Calu3 (cell line): Measurements from ENCODE around the gene GPI. TPM values are rescaled to one million over a fixed set of nuclear protein-coding genes. Genes with fewer than 3 reads are reported as not detected.
A peak's percentile ranks its signal among the peaks of the same experiment; 100 is the strongest.

Experiments
- BruUV-seq: library from RNA; stranded (reverse); fragments of 400-500 nt; replicated peaks from 2 replicates; lab custom pipeline; 2021; lab: Mats Ljungman, UMichigan
- CTCF ChIA-PET: fragments of 300-600 bp; sonication (Branson Sonifier 250); formaldehyde crosslinking; loops from one replicate; lab custom pipeline; 2022; ENCODE audit warnings: antibody characterized with exemption; lab: Charles Lee
- DNase-seq: peaks from one replicate; pipeline ENCODE4 v3.0.0; 2022
- H3K27ac Mint-ChIP-seq: one replicate; pipeline ENCODE4 v1.8.0; 2022; ENCODE audit warnings: mixed read lengths; ENCODE audit not compliant: unreplicated experiment
- H3K27me3 Mint-ChIP-seq: one replicate; pipeline ENCODE4 v1.8.0; 2022; ENCODE audit warnings: mixed read lengths; ENCODE audit not compliant: unreplicated experiment
- H3K36me3 Mint-ChIP-seq: one replicate; pipeline ENCODE4 v1.8.0; 2022; ENCODE audit warnings: mild to moderate bottlenecking, moderate library complexity, mixed read lengths; ENCODE audit not compliant: insufficient read depth, unreplicated experiment
- H3K4me1 Mint-ChIP-seq: one replicate; pipeline ENCODE4 v1.8.0; 2022; ENCODE audit warnings: mild to moderate bottlenecking, low read depth, mixed read lengths; ENCODE audit not compliant: unreplicated experiment
- H3K4me3 Mint-ChIP-seq: one replicate; pipeline ENCODE4 v1.8.0; 2022; ENCODE audit warnings: mild to moderate bottlenecking, low read depth, moderate library complexity, mixed read lengths; ENCODE audit not compliant: unreplicated experiment
- H3K9me3 Mint-ChIP-seq: one replicate; pipeline ENCODE4 v1.8.0; 2022; ENCODE audit warnings: low read depth, mixed read lengths; ENCODE audit not compliant: unreplicated experiment
- CTCF ChIP-seq: fragments of 200-600 bp; IDR thresholded peaks from one replicate; pipeline ENCODE4 v1.8.0; 2022; ENCODE audit warnings: antibody characterized with exemption; ENCODE audit not compliant: unreplicated experiment
- intact Hi-C: fragments of 100-400 bp; cut with micrococcal nuclease; formaldehyde crosslinking; loops from one replicate; pipeline ENCODE4 v1.10.0; 2022; ENCODE audit not compliant: unreplicated experiment
- total RNA-seq: library from RNA; stranded (reverse); gene quantifications from 2 replicates; pipeline ENCODE4 v1.2.3, GENCODE V29; 2022

GPI gene
- total RNA-seq, 1 experiment from 2014 or later, result 375 TPM

DNA sequence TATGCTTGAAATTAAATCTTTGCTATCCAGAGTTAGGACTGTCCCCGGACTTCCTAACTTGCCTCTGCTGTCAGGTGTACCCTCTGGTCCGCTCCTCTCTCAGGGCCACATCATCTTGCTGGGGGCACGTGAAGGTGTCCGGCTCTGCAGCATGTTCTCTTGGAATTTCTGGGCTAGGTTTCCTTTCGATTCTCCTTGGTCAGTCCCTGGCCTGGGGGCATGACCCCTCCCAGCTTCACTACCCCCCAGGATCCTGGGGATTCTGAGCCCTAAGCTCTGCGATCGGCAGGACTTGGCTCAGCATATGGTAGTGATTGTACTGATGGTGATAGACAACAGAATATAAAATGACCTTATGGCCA, 5.1 kb upstream of the GPI start:
- H3K27me3 Mint-ChIP-seq, result no peaks in the 10 kb centered on the region
- no peaks in the 10 kb centered on the region for H3K9me3 Mint-ChIP-seq
- peak overlapping the region; percentile 83 for H3K27ac Mint-ChIP-seq
- intact Hi-C loops, result no loop called here
- no peak for DNase-seq
- BruUV-seq, result TSS peak; percentile 28
- CTCF ChIA-PET, result interaction anchor here (0.6 to 1.4 kb wide), 7 partner anchors 9 to 186 kb away, joined by 3 to 8 read pairs (median 3); no protein-coding TSS in a partner anchor
- no peak for TF ChIP-seq CTCF
- H3K4me3 Mint-ChIP-seq, result peak overlapping the region; percentile 68
- peaks cover 47% of the 10 kb centered on the region for H3K36me3 Mint-ChIP-seq
- peaks cover 18% of the 10 kb centered on the region for H3K4me1 Mint-ChIP-seq

DNA sequence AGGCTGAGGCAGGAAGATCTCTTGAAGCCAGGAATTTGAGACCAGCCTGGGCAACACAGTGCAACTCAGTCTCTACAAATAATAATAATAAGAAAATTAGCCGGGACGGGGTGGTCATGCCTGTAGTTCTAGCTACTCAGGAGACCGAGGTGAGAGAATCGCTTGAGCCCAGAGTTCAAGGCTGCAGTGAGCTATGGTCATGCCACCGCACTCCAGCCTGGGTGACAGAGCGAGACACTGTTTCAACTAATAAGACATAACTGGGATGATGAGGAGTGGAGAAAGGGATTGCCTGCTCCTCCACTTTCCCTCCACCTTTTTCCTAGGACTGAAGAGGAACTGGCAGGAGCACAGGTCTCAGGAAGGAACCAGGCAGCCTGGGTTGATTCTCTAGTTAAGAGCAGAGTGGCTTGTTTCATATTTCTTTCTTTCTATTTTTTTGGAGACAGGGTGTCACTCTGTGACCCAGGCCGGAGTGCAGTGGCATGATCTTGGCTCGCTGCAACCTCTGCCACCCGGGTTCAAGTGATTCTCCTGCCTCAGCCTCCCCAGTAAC, 4.6 kb upstream of the GPI start:
- no peaks in the 10 kb centered on the region for H3K9me3 Mint-ChIP-seq
- H3K36me3 Mint-ChIP-seq, result peaks cover 51% of the 10 kb centered on the region
- TF ChIP-seq CTCF, result no peak
- intact Hi-C loops, result no loop called here
- CTCF ChIA-PET, result interaction anchor here (0.6 to 1.4 kb wide), 2 partner anchors 9 to 114 kb away, joined by 3 to 8 read pairs; no protein-coding TSS in a partner anchor
- no peak for DNase-seq
- no peaks in the 10 kb centered on the region for H3K27me3 Mint-ChIP-seq
- peaks cover 18% of the 10 kb centered on the region for H3K4me1 Mint-ChIP-seq
- H3K27ac Mint-ChIP-seq, result peak overlapping the region; percentile 83
- H3K4me3 Mint-ChIP-seq, result peak overlapping the region; percentile 68
- no TSS peak for BruUV-seq

DNA sequence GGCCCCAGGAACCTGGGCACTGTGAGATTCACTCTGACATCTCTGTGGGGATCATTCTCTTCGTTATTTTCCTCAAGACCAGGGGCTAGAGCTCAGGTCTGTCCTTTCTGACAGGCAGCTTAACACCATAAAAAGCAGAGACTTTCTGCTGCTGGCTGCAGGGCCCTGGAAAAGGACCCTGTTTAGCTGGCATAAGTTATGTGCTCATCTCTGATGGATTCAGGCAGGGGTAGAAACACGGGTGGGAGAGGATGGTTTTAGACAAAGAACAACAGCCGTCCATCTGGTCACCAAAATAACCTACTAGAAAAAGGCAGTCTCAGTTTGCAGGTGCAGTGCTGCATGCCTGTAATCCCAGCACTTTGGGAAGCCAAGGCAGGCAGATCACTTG, 2.3 kb upstream of the GPI start:
- no peaks in the 10 kb centered on the region for H3K9me3 Mint-ChIP-seq
- no TSS peak for BruUV-seq
- peaks cover 33% of the 10 kb centered on the region for H3K4me1 Mint-ChIP-seq
- intact Hi-C loops, result no loop called here
- H3K27ac Mint-ChIP-seq, result no peak overlapping the region
- peaks cover 68% of the 10 kb centered on the region for H3K36me3 Mint-ChIP-seq
- CTCF ChIA-PET, result interaction anchor here (0.7 kb wide), 1 partner anchor 1369 kb away, joined by 4 read pairs; no protein-coding TSS in a partner anchor
- DNase-seq, result no peak
- H3K27me3 Mint-ChIP-seq, result no peaks in the 10 kb centered on the region
- H3K4me3 Mint-ChIP-seq, result no peak overlapping the region
- no peak for TF ChIP-seq CTCF

- BruUV-seq, result no TSS peak
- Mint-ChIP-seq H3K36me3 (peaks cover 67% of the 10 kb centered on the region), H3K27me3 (no peaks in the 10 kb centered on the region), H3K9me3 (no peaks in the 10 kb centered on the region), H3K4me1 (peaks cover 37% of the 10 kb centered on the region), H3K27ac (no peak overlapping the region), H3K4me3 (no peak overlapping the region)
- DNase-seq, result no peak
- CTCF ChIA-PET, result interaction anchor here (0.7 kb wide), 1 partner anchor 1368 kb away, joined by 4 read pairs; no protein-coding TSS in a partner anchor
- intact Hi-C loops, result no loop called here
- TF ChIP-seq CTCF, result no peak
Measured at GRCh38 chr19:34363094-34363493, 1.9 kb upstream of the GPI start.
